Activated CD4-positive, alpha-beta memory T cell treated with anti-CD3 and anti-CD28 coated beads, Interleukin-2, amount 10 ng/mL, durations not matched to agents 7 days and 5 days (primary cell): Measurements from ENCODE around the gene WDR3. TPM values are rescaled to one million over a fixed set of nuclear protein-coding genes. Genes with fewer than 3 reads are reported as not detected.

Experiments used
- CTCF ChIA-PET: fragments of 350-600 bp; sonication (Branson Sonifier 250); formaldehyde crosslinking; loops from one replicate; lab custom pipeline; 2021; ENCODE audit warnings: antibody characterized with exemption, inconsistent platforms; lab: Charles Lee
- POLR2A ChIA-PET: fragments of 350-600 bp; sonication (Branson Sonifier 250); formaldehyde crosslinking; loops from one replicate; lab custom pipeline; 2021; ENCODE audit warnings: antibody characterized with exemption; lab: Charles Lee
- DNase-seq: peaks from one replicate; pipeline ENCODE4 v3.0.0-alpha.2; 2020
- H3K27ac Mint-ChIP-seq: one replicate; pipeline ENCODE4 v1.8.0; 2021; ENCODE audit warnings: mild to moderate bottlenecking, mixed read lengths
- H3K27me3 Mint-ChIP-seq: one replicate; pipeline ENCODE4 v1.8.0; 2021; ENCODE audit warnings: mixed read lengths
- H3K36me3 Mint-ChIP-seq: one replicate; pipeline ENCODE4 v1.8.0; 2021; ENCODE audit warnings: low read depth, mixed read lengths
- H3K4me1 Mint-ChIP-seq: one replicate; pipeline ENCODE4 v1.8.0; 2021; ENCODE audit warnings: mixed read lengths
- H3K4me3 Mint-ChIP-seq: one replicate; pipeline ENCODE4 v1.8.0; 2021; ENCODE audit warnings: mild to moderate bottlenecking, mixed read lengths
- H3K9me3 Mint-ChIP-seq: one replicate; pipeline ENCODE4 v1.8.0; 2021; ENCODE audit warnings: mixed read lengths
- total RNA-seq, 2 experiments: library from RNA; stranded (reverse); gene quantifications; one replicate each; pipeline ENCODE4 v1.2.3, GENCODE V29; 2021

WDR3 gene
- 10 to 100 TPM; 19.6 to 20.2 TPM for total RNA-seq

DNA sequence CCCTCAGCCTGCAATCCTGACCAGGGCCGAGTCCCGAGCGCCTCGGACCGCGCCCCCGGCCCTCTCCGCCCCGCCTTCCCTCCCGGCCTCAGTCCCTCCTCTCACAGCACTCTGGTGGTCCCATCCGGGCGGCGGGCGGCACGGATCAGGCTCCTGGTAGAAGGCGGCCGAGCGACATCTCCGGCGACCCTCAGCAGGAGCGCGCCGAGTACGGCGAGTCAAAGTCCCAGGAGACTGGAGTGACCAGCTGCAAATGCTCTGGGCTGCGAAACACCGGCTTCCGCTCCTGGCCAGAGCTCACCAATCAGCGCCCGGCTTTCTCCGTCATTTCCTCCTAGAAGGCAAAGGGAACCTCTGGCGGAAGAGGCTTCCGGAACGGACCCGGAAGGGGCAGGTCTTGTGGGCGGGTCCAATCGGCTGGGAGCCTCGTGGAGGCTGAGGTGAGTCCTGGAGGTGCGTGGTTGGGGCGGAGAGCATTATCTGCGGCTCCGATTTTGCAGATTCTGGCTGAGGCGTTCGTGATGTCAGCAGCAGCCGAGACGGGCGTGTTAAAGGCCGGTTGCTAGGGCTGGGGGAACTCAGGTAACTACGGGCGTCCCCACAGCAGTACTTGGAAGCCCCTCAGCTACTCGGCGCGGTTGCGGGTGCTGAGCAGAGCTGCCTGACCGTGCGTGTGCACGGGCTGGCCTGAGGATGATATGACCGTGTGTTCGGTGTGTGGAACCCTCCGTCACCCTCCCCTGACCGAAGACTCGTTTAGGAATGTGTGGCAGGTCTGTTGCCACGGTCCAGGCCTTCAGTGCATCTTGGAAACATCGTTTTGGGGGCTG, at the start of gene WDR3, which contains the start of gene GDAP2:
WDR3 (plus strand) TSS at position 397 of the 830 bp plus-strand sequence. CDS start 3,581 bp downstream, outside the sequence.
GDAP2 (minus strand) TSS at position 279 of the 830 bp plus-strand sequence. CDS start 9,264 bp downstream, outside the sequence.
- DNase-seq, result peak; percentile 97
- Mint-ChIP-seq H3K4me1 (peaks cover 57% of the 10 kb centered on the region), H3K27ac (peak within 1 kb of the TSS; percentile 83), H3K27me3 (no peaks in the 10 kb centered on the region), H3K4me3 (peak within 1 kb of the TSS; percentile 93), H3K36me3 (peaks cover 20% of the 10 kb centered on the region), H3K9me3 (no peaks in the 10 kb centered on the region)
- ChIA-PET CTCF (interaction anchor here (0.6 to 2.7 kb wide), 6 partner anchors 10 to 394 kb away, joined by 3 to 15 read pairs (median 4); no protein-coding TSS in a partner anchor), POLR2A (interaction anchor here (0.8 to 1.7 kb wide), 13 partner anchors 10 to 1211 kb away, joined by 3 to 5 read pairs (median 3); partner anchors contain the start of genes MAN1A2, TTF2 and WARS2)

DNA sequence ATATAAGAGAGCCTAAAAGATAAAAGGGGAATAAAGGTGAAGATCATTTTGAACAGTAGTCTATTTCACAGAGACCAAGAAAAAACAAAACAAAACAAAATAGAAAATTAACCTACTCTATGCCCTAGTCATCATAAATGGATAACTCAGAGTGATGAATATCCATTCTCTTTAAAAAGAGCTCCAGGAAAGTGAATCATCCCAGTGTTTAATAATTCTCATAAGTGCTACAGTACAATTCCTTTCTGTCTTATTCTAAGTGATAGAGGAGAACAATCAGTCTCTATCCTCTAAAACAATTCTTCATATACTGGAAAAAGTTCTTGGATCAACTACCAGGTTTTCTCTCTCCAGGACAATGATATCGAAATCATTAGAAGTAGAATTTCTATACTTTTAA, 45.9 kb upstream of the WDR3 start:
- no peak overlapping the region for H3K27ac Mint-ChIP-seq
- CTCF ChIA-PET, result interaction anchor here (0.8 to 1.4 kb wide), 2 partner anchors 10 to 11 kb away, joined by 4 to 7 read pairs; no protein-coding TSS in a partner anchor

DNA sequence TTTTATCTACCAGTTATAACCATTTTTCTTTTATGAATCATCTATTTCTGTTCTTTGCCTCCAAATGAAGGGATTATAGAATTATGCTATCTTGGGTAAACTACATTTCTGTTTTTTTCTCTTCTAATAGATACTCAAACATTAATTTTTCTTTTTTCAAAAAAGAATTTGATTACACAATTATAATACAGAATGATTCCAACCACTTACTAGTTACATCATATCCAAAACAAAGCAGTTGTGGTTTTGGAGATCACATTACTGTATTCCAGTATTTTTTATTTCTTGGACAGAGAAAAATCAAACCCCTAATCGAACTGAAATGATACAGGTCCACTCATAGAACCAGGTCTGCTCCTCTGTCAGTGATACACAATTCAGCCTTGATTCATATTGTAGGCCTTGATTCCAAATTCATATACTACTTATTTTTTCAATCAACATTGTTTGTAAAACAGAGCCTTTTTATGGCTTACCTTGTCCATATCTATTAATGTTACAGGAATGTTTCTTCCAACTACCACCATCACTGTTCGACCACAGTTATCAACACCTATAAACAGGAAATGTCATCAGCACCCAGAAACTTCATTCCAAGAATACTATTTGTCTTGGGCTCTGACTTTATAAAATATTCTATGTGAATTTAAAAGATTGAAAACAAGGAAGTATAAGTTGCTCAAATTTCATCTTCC, 43.3 kb upstream of the WDR3 start:
- Mint-ChIP-seq H3K36me3 (peaks cover 11% of the 10 kb centered on the region), H3K27me3 (no peaks in the 10 kb centered on the region), H3K4me3 (no peak overlapping the region), H3K4me1 (peaks cover 6% of the 10 kb centered on the region), H3K27ac (no peak overlapping the region), H3K9me3 (no peaks in the 10 kb centered on the region)
- ChIA-PET POLR2A (no interaction called here), CTCF (interaction anchor here (1.9 kb wide), 1 partner anchor 9 kb away, joined by 6 read pairs; no protein-coding TSS in a partner anchor)
- no peak for DNase-seq

More for the DNA sequence above, 45.9 kb upstream of the WDR3 start:
- Mint-ChIP-seq H3K36me3 (peaks cover 21% of the 10 kb centered on the region), H3K9me3 (no peaks in the 10 kb centered on the region), H3K4me1 (peaks cover 6% of the 10 kb centered on the region), H3K27me3 (no peaks in the 10 kb centered on the region), H3K4me3 (no peak overlapping the region)
- POLR2A ChIA-PET, result no interaction called here
- no peak for DNase-seq

DNA sequence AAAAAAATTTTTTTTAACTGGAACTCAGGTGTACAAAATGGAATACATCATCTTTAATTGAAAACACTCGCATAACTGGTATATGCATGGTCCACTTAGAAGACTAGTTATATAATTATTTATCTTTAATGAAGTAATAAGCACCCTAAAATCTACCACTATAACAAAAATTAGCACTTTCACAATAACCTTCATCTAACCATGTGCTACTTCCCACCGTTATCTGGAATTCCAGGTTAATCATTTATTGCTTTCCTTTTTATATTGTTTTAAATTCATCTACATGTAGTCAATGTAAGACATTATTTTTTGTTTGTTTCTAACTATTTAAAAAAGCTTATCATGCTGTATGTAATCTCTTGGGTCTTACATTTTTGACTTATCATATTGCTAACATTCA, 39.1 kb upstream of the WDR3 start:
- no peak for DNase-seq
- CTCF ChIA-PET, result no interaction called here

DNA sequence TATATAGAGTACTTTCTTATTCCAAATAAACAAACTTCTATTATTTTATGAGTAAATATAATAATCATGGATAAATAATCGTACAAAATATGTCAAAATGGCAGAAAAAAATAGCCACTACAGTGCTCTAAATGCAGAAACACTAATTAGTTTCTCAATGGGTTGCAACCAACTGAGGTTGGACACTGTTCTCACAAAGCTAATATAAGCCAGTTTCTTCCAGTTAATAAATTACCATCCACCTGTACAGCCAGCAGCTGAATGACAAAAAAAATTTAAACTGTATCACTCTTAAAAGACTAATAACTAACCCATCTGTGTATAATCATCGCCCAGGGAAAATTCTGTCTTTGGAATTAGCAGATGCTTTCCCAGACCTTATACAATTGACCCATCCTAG, 37.0 kb upstream of the WDR3 start:
- CTCF ChIA-PET, result interaction anchor here (1.1 to 1.6 kb wide), 2 partner anchors 8 to 134 kb away, joined by 3 to 7 read pairs; no protein-coding TSS in a partner anchor
- Mint-ChIP-seq H3K27me3 (no peaks in the 10 kb centered on the region), H3K36me3 (peaks cover 12% of the 10 kb centered on the region), H3K27ac (no peak overlapping the region), H3K4me1 (no peaks in the 10 kb centered on the region), H3K4me3 (no peak overlapping the region), H3K9me3 (no peaks in the 10 kb centered on the region)
- no peak for DNase-seq
- POLR2A ChIA-PET, result no interaction called here

More for the DNA sequence above, 39.1 kb upstream of the WDR3 start:
- H3K9me3 Mint-ChIP-seq, result no peaks in the 10 kb centered on the region
- no peak overlapping the region for H3K27ac Mint-ChIP-seq
- H3K27me3 Mint-ChIP-seq, result no peaks in the 10 kb centered on the region
- H3K4me1 Mint-ChIP-seq, result peaks cover 6% of the 10 kb centered on the region
- peaks cover 7% of the 10 kb centered on the region for H3K36me3 Mint-ChIP-seq
- POLR2A ChIA-PET, result no interaction called here
- no peak overlapping the region for H3K4me3 Mint-ChIP-seq

DNA sequence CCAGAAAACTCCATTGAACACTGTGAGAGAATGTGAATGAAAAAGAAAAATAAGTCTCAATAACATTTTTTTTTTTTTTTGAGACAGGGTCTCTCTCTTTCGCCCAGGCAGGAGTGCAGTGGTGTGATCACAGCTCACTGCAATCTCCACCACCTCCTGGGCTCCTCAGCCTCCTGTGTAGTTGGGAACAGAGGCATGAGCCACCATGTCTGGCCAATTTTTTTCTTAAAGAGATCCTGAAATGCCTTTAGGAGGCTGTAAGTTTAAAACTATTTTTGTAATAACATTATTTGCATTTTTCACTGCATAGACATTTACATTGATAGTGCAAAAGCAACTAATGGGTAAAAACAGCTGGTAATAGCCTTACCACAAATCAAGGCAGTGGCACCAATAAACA, 35.5 kb upstream of the WDR3 start:
- ChIA-PET POLR2A (no interaction called here), CTCF (interaction anchor here (0.7 to 5.3 kb wide), 9 partner anchors 10 to 384 kb away, joined by 3 to 54 read pairs (median 15); partner anchors contain the start of genes GDAP2 and WDR3)
- Mint-ChIP-seq H3K36me3 (peaks cover 14% of the 10 kb centered on the region), H3K9me3 (no peaks in the 10 kb centered on the region), H3K27ac (no peak overlapping the region), H3K27me3 (no peaks in the 10 kb centered on the region), H3K4me1 (no peaks in the 10 kb centered on the region), H3K4me3 (no peak overlapping the region)
- no peak for DNase-seq

DNA sequence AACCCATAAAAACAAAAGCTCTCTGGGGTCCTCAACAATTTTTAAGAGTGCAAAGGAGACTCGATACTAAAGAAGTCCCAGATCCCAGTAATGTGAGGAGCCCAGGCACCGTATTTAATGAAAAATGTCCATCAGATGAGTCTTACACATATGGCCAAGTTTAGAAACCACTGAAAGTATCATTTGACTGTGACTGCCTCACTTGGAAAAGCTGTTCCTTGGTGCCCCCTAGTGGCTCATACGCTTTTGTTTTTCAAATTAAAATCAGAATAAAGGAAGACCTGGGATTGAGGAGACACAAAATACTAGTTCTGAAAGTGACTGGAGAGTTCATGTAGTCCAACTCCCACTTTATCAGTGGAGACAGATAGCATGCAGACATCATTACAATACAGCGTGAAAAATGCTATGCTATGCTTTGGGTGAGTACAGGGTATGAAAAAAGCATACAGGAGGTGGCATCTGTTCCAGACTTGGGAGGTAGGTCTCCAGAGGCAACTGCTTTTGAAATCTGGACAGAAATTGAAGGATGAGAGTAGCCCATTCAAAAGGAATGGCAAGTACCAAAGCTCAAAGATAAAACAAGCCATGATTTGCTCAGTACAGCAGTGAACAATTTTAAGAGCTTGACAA, 33.9 kb upstream of the WDR3 start:
- no peak overlapping the region for H3K27ac Mint-ChIP-seq
- H3K9me3 Mint-ChIP-seq, result no peaks in the 10 kb centered on the region
- H3K27me3 Mint-ChIP-seq, result no peaks in the 10 kb centered on the region
- no peaks in the 10 kb centered on the region for H3K4me1 Mint-ChIP-seq
- peaks cover 18% of the 10 kb centered on the region for H3K36me3 Mint-ChIP-seq
- CTCF ChIA-PET, result interaction anchor here (0.7 to 5.3 kb wide), 19 partner anchors 9 to 529 kb away, joined by 3 to 54 read pairs (median 5); partner anchors contain the start of genes GDAP2, MAN1A2 and WDR3
- no peak overlapping the region for H3K4me3 Mint-ChIP-seq
- POLR2A ChIA-PET, result interaction anchor here (0.9 kb wide), 1 partner anchor 33 kb away, joined by 3 read pairs; the partner anchor contains the start of genes GDAP2 and WDR3
- peak; percentile 65 for DNase-seq

DNA sequence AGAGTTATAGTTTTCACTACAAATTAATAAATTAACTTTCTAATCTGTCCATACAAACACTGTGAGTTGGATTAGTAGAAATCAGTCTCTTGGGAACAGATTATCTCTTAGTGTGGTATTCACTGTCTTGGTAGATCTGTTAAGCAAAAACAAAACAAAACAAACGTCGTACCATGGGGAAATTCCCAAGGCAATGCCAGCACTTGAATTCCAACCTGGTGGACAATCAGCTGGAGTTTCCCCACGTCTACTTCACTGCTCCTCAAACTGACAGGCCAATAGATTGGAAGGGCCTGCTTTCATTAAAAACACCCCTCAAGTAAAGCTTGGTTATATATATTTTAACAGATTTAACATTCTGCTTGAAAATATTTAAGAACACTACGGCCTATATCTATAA, 32.0 kb upstream of the WDR3 start:
- POLR2A ChIA-PET, result no interaction called here
- Mint-ChIP-seq H3K4me3 (no peak overlapping the region), H3K9me3 (no peaks in the 10 kb centered on the region), H3K27me3 (no peaks in the 10 kb centered on the region), H3K27ac (no peak overlapping the region), H3K36me3 (peaks cover 30% of the 10 kb centered on the region), H3K4me1 (no peaks in the 10 kb centered on the region)
- DNase-seq, result no peak
- CTCF ChIA-PET, result interaction anchor here (5.3 kb wide), 1 partner anchor 11 kb away, joined by 54 read pairs; no protein-coding TSS in a partner anchor

DNA sequence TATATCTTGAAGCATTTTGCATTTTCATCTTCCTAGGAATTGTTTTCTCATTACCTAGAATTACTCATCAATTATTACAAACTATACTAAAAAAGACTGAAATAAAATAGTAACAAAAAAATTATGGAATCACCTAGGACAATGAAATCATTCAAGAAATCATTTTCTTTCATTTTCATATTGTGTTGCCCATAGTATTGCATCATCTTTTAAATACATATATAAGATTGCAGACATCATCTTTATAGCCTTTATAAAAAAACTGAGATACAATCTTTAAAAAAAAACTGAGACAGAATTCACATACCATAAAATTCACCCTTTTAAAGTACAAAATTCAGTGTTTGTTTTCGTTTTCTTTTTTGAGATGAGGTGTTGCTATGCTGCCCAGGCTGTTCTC, 29.7 kb upstream of the WDR3 start:
- H3K27ac Mint-ChIP-seq, result no peak overlapping the region
- no peak overlapping the region for H3K4me3 Mint-ChIP-seq
- no peaks in the 10 kb centered on the region for H3K27me3 Mint-ChIP-seq
- no peaks in the 10 kb centered on the region for H3K9me3 Mint-ChIP-seq
- no peak for DNase-seq
- peaks cover 39% of the 10 kb centered on the region for H3K36me3 Mint-ChIP-seq
- CTCF ChIA-PET, result interaction anchor here (2.1 kb wide), 1 partner anchor 387 kb away, joined by 6 read pairs; no protein-coding TSS in a partner anchor
- H3K4me1 Mint-ChIP-seq, result peaks cover 1% of the 10 kb centered on the region
- POLR2A ChIA-PET, result no interaction called here

DNA sequence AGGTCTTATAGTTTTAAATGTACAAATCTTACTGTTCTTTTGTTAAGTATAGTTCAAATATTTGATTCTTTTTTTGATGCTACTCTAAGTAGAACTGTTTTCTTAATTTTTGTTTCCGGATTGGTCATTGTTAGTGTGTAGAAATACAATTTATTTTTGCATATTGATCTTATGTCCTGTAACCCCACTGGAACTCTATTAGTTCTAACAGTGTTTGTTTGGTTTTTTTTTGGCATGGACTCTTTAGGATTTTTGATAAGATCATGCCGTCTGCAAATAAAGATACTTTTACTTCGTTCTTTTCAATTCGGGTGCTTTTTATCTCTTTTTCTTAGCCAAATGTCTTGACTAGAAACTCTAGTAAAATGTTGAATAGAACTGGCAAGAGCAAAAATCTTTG, 26.6 kb upstream of the WDR3 start:
- H3K9me3 Mint-ChIP-seq, result no peaks in the 10 kb centered on the region
- no peaks in the 10 kb centered on the region for H3K27me3 Mint-ChIP-seq
- POLR2A ChIA-PET, result no interaction called here
- no peak overlapping the region for H3K4me3 Mint-ChIP-seq
- no peak overlapping the region for H3K27ac Mint-ChIP-seq
- H3K4me1 Mint-ChIP-seq, result peaks cover 8% of the 10 kb centered on the region
- H3K36me3 Mint-ChIP-seq, result peaks cover 50% of the 10 kb centered on the region
- no peak for DNase-seq
- CTCF ChIA-PET, result no interaction called here

DNA sequence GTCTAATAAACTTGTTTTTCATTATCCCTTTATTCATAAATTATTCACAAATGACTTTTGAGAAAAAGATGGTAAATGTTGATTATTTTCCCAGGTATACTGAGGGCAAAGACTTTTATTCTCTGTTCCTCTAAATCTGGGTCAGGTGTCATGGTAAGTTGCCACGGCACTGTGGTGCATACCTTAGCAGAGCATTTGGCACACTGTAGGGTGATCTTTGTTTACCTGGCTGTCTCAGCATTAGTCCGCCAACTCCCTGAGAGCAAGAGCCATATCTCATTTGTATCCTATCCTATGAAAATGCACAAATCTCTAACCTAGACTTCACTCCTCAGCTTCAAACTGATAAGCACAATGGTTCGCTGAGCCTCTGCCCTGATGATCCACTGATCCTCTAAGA, 25.1 kb upstream of the WDR3 start:
- CTCF ChIA-PET, result interaction anchor here (7.6 kb wide), 1 partner anchor 8 kb away, joined by 54 read pairs; no protein-coding TSS in a partner anchor
- Mint-ChIP-seq H3K27ac (no peak overlapping the region), H3K36me3 (peaks cover 39% of the 10 kb centered on the region), H3K4me3 (no peak overlapping the region), H3K9me3 (no peaks in the 10 kb centered on the region), H3K27me3 (no peaks in the 10 kb centered on the region), H3K4me1 (peaks cover 8% of the 10 kb centered on the region)
- POLR2A ChIA-PET, result no interaction called here
- DNase-seq, result no peak

DNA sequence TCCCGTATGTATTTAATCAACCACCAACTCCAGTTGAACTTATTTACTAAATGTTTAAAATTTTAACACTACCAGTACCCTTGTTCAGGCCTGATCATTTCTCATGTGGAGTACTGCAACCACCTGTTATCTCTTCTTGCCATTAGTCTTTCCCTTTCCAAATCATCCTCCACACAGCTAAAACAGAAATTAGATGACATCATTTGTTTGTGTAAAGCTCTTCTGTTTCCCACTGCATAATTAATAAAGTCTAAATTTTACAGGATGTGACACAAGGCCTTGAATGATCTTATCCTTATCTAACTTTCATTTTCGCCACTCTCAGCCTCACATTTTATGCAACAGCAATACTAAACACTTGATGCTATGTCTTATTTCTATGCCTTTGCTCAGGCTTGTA, 24.5 kb upstream of the WDR3 start:
- POLR2A ChIA-PET, result no interaction called here
- Mint-ChIP-seq H3K4me3 (no peak overlapping the region), H3K9me3 (no peaks in the 10 kb centered on the region), H3K36me3 (peaks cover 39% of the 10 kb centered on the region), H3K4me1 (peaks cover 8% of the 10 kb centered on the region), H3K27ac (no peak overlapping the region), H3K27me3 (no peaks in the 10 kb centered on the region)
- CTCF ChIA-PET, result interaction anchor here (7.6 kb wide), 1 partner anchor 9 kb away, joined by 54 read pairs; no protein-coding TSS in a partner anchor
- no peak for DNase-seq
